GM12878 (cell line): ENCODE results near the gene LMX1A. TPM values are rescaled to one million over a fixed set of nuclear protein-coding genes. Genes with fewer than 3 reads are reported as not detected.

ENCODE experiments used
- ATAC-seq: fragments of 200-7000 bp; cut with Tn5 transposase; 3 replicates; pipeline ENCODE4 v1.9.1; 2020; ENCODE audit warnings: mild to moderate bottlenecking, moderate library complexity
- BruUV-seq: library from RNA; stranded (reverse); fragments of 400-500 nt; replicated peaks from 2 replicates; lab custom pipeline; 2021; lab: Mats Ljungman, UMichigan
- CTCF ChIA-PET: fragments of 300-600 bp; sonication (Branson Sonifier 250); formaldehyde crosslinking; extraction: SDS; loops from one replicate; lab custom pipeline; 2021; ENCODE audit warnings: inconsistent platforms; lab: Yijun Ruan, JAX
- POLR2A ChIA-PET: fragments of 350-600 bp; formaldehyde crosslinking; extraction: SDS; loops from one replicate; lab custom pipeline; 2021; ENCODE audit warnings: inconsistent platforms; lab: Charles Lee
- RAD21 ChIA-PET: fragments of 300-600 bp; sonication (Branson Sonifier 250); formaldehyde crosslinking; loops from one replicate; lab custom pipeline; 2023; ENCODE audit warnings: antibody characterized with exemption; ENCODE audit not compliant: unreplicated experiment; lab: Charles Lee
- SMC1A ChIA-PET: fragments of 300-600 bp; sonication (Branson Sonifier 250); formaldehyde crosslinking; loops from one replicate; lab custom pipeline; 2023; ENCODE audit not compliant: unreplicated experiment, uncharacterized antibody; lab: Charles Lee
- DNase-seq: peaks from one replicate; pipeline ENCODE4 v3.0.0-alpha.2; 2011; ENCODE audit warnings: low read depth, low spot score
- FAIRE-seq: peaks from 3 replicates; lab custom pipeline; 2011; peaks lifted over from hg19 to GRCh38; lab: Jason Lieb, UNC
- H2AFZ ChIP-seq: 2 replicates; pipeline ENCODE4 v1.6.0; 2011; ENCODE audit warnings: low read depth, low read length, control low read depth; ENCODE audit not compliant: control insufficient read depth
- H3K27ac ChIP-seq: 2 replicates; pipeline ENCODE4 v1.5.1; 2011; ENCODE audit warnings: control low read depth; ENCODE audit not compliant: control insufficient read depth, insufficient read depth
- H3K27me3 ChIP-seq, 2 experiments: replicated peaks in 1 of 2; 2 replicates each; pipeline versions ENCODE4 v1.6.0 to v1.6.1; 2011; ENCODE audit warnings: low read length in 1 of 2; ENCODE audit not compliant: control insufficient read depth in 2 of 2, insufficient read depth in 2 of 2
- H3K36me3 ChIP-seq, 2 experiments: 2 replicates each; pipeline ENCODE4 v1.5.1; 2011; ENCODE audit warnings: low read length in 1 of 2; ENCODE audit not compliant: control insufficient read depth in 2 of 2, insufficient read depth in 2 of 2
- H3K4me1 ChIP-seq: 2 replicates; pipeline ENCODE4 v1.6.1; 2011; ENCODE audit warnings: mild to moderate bottlenecking, low read length, moderate library complexity, mixed read lengths; ENCODE audit not compliant: control insufficient read depth, insufficient read depth
- H3K4me2 ChIP-seq: 2 replicates; pipeline ENCODE4 v1.6.0; 2011; ENCODE audit warnings: control low read depth; ENCODE audit not compliant: control insufficient read depth, insufficient read depth
- H3K4me3 ChIP-seq: fragments of 200-600 bp; sonication (generic); 2 replicates; pipeline ENCODE4 v1.5.1; 2016
- H3K79me2 ChIP-seq: 2 replicates; pipeline ENCODE4 v1.6.0; 2011; ENCODE audit warnings: low read length; ENCODE audit not compliant: control insufficient read depth, insufficient read depth
- H3K9ac ChIP-seq: 2 replicates; pipeline ENCODE4 v1.8.0; 2011; ENCODE audit warnings: low read length, control low read depth, mixed read lengths; ENCODE audit not compliant: control insufficient read depth, insufficient read depth
- H3K9me3 ChIP-seq: replicated peaks from 3 replicates; pipeline ENCODE4 v1.5.1; 2011; ENCODE audit warnings: mild to moderate bottlenecking, low read length; ENCODE audit not compliant: control insufficient read depth, insufficient read depth
- H4K20me1 ChIP-seq: 2 replicates; pipeline ENCODE4 v1.6.0; 2011; ENCODE audit not compliant: control insufficient read depth, insufficient read depth
- HDAC6 ChIP-seq: fragments of 200-600 bp; sonication (generic); IDR thresholded peaks from one replicate; pipeline ENCODE4 v1.8.0; 2017; ENCODE audit warnings: antibody characterized with exemption; ENCODE audit not compliant: unreplicated experiment
- MLLT1 ChIP-seq: fragments of 450-650 bp; IDR thresholded peaks from 2 replicates; pipeline ENCODE4 v1.6.1; 2016; ENCODE audit warnings: mild to moderate bottlenecking
- NR2F1 ChIP-seq: fragments of 450-650 bp; conservative IDR thresholded peaks from 2 replicates; pipeline ENCODE4 v1.6.1; 2017; ENCODE audit warnings: mild to moderate bottlenecking
- SMAD1 ChIP-seq: fragments of 450-650 bp; IDR thresholded peaks from 2 replicates; pipeline ENCODE4 v1.6.1; 2018; ENCODE audit warnings: mild to moderate bottlenecking, low read depth; ENCODE audit not compliant: partially characterized antibody
- WGBS: methylation state at CpG from one replicate; pipeline ENCODE4 v1.1.6; 2016; ENCODE audit warnings: low lambda C conversion rate; ENCODE audit not compliant: insufficient replicate concordance, insufficient coverage; ENCODE audit errors: missing lambda C conversion rate; 5-methylcytosine and 5-hydroxymethylcytosine counted together
- in situ Hi-C: fragments of 300-500 bp; cut with MboI; formaldehyde crosslinking; loops from 9 replicates; pipeline ENCODE4 v1.14.3; 2018; ENCODE audit warnings: mixed read lengths
- intact Hi-C: fragments of 100-400 bp; cut with micrococcal nuclease; formaldehyde crosslinking; loops from one replicate; pipeline ENCODE4 v1.14.2; 2022; ENCODE audit not compliant: unreplicated experiment
- polyA plus RNA-seq, 11 experiments: library from polyadenylated mRNA; depleted of rRNA in 4 of 11; unstranded in 6 of 11; stranded (reverse) in 5 of 11; fragments of >200 nt; fragmentation: Nextera tagmentation in 4 of 11; fragmentation: Illumina TruSeq in 1 of 11; extraction: Ambion mirVana in 4 of 11; extraction: Trizol in 1 of 11; gene quantifications; 1 replicate in 1 of 11; 2 replicates in 10 of 11; pipeline versions ENCODE4 v1.2.1 to v1.2.3, GENCODE V29; 2011 to 2016; ENCODE audit warnings: inconsistent platforms in 2 of 11, missing spikeins in 2 of 11, low read depth in 1 of 11
- total RNA-seq, 4 experiments: library from RNA; depleted of rRNA in 3 of 4; stranded (reverse); fragments of >200 nt in 3 of 4; fragmentation: Illumina TruSeq in 1 of 4; extraction: Trizol in 1 of 4; gene quantifications; 2 replicates each; pipeline versions ENCODE4 v1.2.1 to v1.2.3, GENCODE V29; 2013 to 2021
- TF ChIP-seq, protein P1 (sequence below): fragments of 450-650 bp; IDR thresholded peaks from 2 replicates; pipeline ENCODE4 v1.6.1; 2016; ENCODE audit warnings: mild to moderate bottlenecking

Gene LMX1A
- total and polyA plus RNA-seq, 10 of the 15 experiments (the other 5 are each of a cell fraction or from before 2014, with no cell fraction given) = not detected

- no peaks in the 10 kb centered on the region for H4K20me1 ChIP-seq
- H3K9me3 ChIP-seq = no peaks in the 10 kb centered on the region
- WGBS = 0% methylated on average over 3 of the region's 3 CpGs
- ChIA-PET CTCF (interaction anchor here (1.0 to 4.1 kb wide), 5 partner anchors 14 to 221 kb away, joined by 4 to 15 read pairs (median 4); no protein-coding TSS in a partner anchor), RAD21 (no interaction called here), SMC1A (interaction anchor here (0.8 kb wide), 1 partner anchor 110 kb away, joined by 3 read pairs; no protein-coding TSS in a partner anchor), POLR2A (no interaction called here)
- H3K27ac ChIP-seq = no peak overlapping the region
- H3K79me2 ChIP-seq = no peaks in the 10 kb centered on the region
- H3K4me3 ChIP-seq = no peak overlapping the region
- ATAC-seq = no peak
- FAIRE-seq = no peak
- H2AFZ ChIP-seq = no peak overlapping the region
- no peak overlapping the region for H3K9ac ChIP-seq
- no TSS peak for BruUV-seq
- no peaks in the 10 kb centered on the region for H3K36me3 ChIP-seq
- H3K27me3 ChIP-seq = peaks cover 10 to 15% of the 10 kb centered on the region in 2 experiments
- TF ChIP-seq HDAC6 (no peak), NR2F1 (no peak), SMAD1 (no peak), MLLT1 (no peak)
- TF ChIP-seq, protein P1, sequence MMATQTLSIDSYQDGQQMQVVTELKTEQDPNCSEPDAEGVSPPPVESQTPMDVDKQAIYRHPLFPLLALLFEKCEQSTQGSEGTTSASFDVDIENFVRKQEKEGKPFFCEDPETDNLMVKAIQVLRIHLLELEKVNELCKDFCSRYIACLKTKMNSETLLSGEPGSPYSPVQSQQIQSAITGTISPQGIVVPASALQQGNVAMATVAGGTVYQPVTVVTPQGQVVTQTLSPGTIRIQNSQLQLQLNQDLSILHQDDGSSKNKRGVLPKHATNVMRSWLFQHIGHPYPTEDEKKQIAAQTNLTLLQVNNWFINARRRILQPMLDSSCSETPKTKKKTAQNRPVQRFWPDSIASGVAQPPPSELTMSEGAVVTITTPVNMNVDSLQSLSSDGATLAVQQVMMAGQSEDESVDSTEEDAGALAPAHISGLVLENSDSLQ = no peak
- H3K4me2 ChIP-seq = no peak overlapping the region
- intact Hi-C loops = no loop called here
- DNase-seq = no peak
- in situ Hi-C loops = no loop called here
- H3K4me1 ChIP-seq = no peaks in the 10 kb centered on the region
Observed at GRCh38 chr1:165350840-165351239, 5.7 kb downstream of the LMX1A start.
